Heart left ventricle (tissue), 13 donors: ENCODE results near the gene LYRM2.
A peak's percentile ranks its signal among the peaks of the same experiment; 100 is the strongest.

Experiments
- CTCF ChIP-seq, 12 donors: fragments of 200-600 bp; sonication (generic) in 4 of 12; IDR thresholded peaks; one replicate each; pipeline versions ENCODE4 v1.5.0 to v1.8.0; 2018 to 2022; ENCODE audit warnings: antibody characterized with exemption in 12 of 12, mild to moderate bottlenecking in 5 of 12
- POLR2A ChIP-seq, 2 donors: fragments of 450-650 bp; IDR thresholded peaks; one replicate each; pipeline ENCODE4 v1.6.1; 2017; ENCODE audit warnings: antibody characterized with exemption in 2 of 2, mild to moderate bottlenecking in 2 of 2, moderate library complexity in 2 of 2
- donor health status: ischemic (EF 13 %, LVEDD 7.1; RV severe dilation, severe dysfunction).
- donor health status: DM: no; HTN: yes; CAD: no.
- donor health status: DM: no; HTN: no; CAD: no.
- donor health status: ischemic (EF 25% LVEDD 6.9; RV normal size, moderate dysfunction).
- donor health status: ischemic (EF 25% LVEDD 5.7; RV mildly dilated, moderate dysfunction).
- donor health status: ischemic (EF 35%, LVEDD 5.7; RV mildly dilated, moderate dysfunction).
- donor health status: nonischemic (EF 11% LVEDD 7.7; RV severe dilation, severe dysfunction).
- donor health status: DM: yes; HTN: yes; CAD: no.
- donor health status: PGD.
- donor health status: ischemic (EF 29% LVEDD 5.4; RV normal size, mild dysfunction).
- donor health status: nonischemic (EF 23%, LVEDD 6.1; RV moderate dilation, normal function).

- TF ChIP-seq CTCF (IDR thresholded peaks at IDR 0.05): peak in 8 of 12 donors; percentile 8 to 36 (median 12)
- TF ChIP-seq POLR2A (IDR thresholded peaks at IDR 0.05): peak; percentile 38 to 81
Observed at GRCh38 chr6:89638320-89639195, at the start of gene LYRM2.
